ENCODE results near the gene LPAR1.

The LPAR1 gene, protein sequence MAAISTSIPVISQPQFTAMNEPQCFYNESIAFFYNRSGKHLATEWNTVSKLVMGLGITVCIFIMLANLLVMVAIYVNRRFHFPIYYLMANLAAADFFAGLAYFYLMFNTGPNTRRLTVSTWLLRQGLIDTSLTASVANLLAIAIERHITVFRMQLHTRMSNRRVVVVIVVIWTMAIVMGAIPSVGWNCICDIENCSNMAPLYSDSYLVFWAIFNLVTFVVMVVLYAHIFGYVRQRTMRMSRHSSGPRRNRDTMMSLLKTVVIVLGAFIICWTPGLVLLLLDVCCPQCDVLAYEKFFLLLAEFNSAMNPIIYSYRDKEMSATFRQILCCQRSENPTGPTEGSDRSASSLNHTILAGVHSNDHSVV
- total RNA-seq, result 0 to 0.66 (median 0) reads per million in 9 experiments

DNA sequence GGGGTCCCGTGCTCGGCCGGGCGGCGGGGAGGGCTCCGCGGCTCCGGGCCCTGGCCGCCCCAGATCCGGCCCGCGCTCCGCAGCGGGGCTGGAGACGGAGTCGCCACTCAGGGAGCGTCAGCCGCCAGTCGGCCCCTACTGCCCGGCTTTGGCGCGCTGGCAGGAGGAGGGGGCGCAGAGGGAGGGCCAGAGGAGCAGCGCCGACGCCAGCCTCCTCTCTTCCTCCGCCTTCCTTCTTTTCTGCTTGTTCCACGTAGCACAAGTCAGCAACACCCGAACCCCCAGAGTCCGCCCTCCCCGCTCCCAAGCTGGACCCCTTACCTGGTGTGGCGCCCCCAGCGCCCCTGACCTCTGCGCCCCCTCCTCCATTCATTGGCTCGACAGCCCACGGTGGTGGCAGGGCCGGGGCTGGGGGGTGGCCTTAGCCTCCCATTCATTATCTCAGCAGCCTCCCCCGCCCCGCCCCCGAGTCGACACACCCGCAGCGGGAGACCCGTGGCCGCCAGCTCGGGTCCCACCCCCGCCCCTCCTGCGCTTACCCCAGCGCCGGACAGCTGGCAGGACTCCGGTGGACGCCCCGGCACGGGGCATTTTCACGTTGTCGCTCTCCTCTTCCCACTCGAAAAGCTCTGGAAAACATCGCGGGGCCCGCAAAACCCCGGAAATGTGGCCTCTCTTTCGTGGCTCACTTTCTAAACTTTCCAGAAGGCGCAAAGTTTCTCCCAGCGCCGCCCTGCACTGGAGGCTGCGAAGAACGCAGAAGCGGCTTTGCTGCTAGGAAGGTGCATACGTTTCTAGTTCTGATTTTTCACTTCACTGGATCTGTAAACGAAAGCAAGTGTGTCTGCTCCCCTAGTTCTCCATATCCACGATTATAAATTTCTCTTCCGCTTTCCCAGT is at the start of gene LPAR1:
Gene LPAR1 (minus strand): TSS at position 140 of the 900 bp plus-strand sequence. CDS start 66,353 bp downstream, outside the sequence.
- Mint-ChIP-seq H3K36me3 (ENCODE audit: insufficient read depth) (no peaks in the 10 kb centered on the region), H3K9me3 (peaks cover 0 to 2% of the 10 kb centered on the region in 2 donors), H3K4me1 (ENCODE audit: low read depth in 2 of 2) (peaks cover 4 to 6% of the 10 kb centered on the region in 2 donors), H3K27ac (no peak within 1 kb of the TSS), H3K27me3 (peaks cover 21 to 51% of the 10 kb centered on the region in 2 donors), H3K4me3 (peak within 1 kb of the TSS in 1 of 2 donors; percentile 31)
- no peak for ATAC-seq (replicated peaks)
- no peak for DNase-seq

DNA sequence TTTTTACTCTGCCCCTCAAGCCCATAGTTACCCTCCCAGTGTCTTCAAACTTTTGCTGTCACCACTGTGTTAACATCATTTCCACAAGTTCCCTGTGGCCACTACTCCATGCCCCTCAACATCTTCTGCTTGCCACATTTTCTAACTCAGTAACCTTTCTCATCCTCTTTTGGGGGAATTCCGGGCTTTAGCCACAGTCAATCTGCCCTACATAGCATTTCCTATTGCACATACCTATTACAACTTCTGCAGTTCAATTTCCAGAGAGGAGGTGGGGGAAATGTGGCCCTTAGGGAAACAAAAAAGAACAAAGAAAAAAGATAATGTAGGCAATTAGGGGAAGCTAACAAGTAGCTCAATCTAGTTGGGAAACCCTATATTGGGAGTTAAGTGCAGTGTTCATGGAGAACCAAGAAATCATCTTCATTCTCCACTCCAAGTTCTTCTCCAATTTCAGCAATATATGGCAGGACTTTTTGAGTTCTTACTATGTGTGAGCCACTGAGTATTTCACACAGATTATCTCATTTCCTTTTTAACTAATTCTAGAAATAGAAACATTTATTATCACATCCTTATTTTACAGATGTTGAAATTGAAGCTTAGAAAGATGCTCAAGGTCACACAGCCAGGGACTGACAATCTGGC is 40.2 kb upstream of the LPAR1 start:
- ATAC-seq (replicated peaks) (no peak), DNase-seq (no peak)
- H3K27me3 Mint-ChIP-seq, result no peaks in the 10 kb centered on the region
- no peak overlapping the region for H3K27ac Mint-ChIP-seq
- H3K36me3 Mint-ChIP-seq (ENCODE audit: insufficient read depth), result no peaks in the 10 kb centered on the region
- no peaks in the 10 kb centered on the region for H3K4me1 Mint-ChIP-seq (ENCODE audit: low read depth in 2 of 2)
- H3K4me3 Mint-ChIP-seq, result no peak overlapping the region
- peaks cover 3 to 8% of the 10 kb centered on the region in 2 donors for H3K9me3 Mint-ChIP-seq

DNA sequence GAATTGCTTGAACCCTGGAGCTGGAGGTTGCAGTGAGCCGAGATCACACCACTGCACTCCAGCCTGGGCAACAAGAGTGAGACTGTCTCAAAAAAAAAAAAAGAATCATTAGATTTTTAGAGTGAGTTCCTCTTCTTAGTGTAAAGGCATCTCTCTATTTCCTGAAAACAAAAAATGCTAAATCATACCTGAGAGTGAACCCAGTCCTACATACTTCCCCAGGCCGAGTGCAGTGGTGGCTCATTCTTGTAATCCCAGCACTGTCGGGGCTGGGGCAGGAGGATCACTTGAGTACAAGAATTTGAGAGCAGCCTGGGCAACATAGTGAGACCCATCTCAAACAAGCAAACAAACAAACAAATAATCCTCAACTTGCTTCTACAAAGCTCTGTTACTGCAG is 38.2 kb upstream of the LPAR1 start:
- H3K9me3 Mint-ChIP-seq, result peaks cover 3 to 8% of the 10 kb centered on the region in 2 donors
- no peaks in the 10 kb centered on the region for H3K27me3 Mint-ChIP-seq
- H3K27ac Mint-ChIP-seq, result no peak overlapping the region
- no peaks in the 10 kb centered on the region for H3K4me1 Mint-ChIP-seq (ENCODE audit: low read depth in 2 of 2)
- DNase-seq (no peak), ATAC-seq (replicated peaks) (no peak)
- no peak overlapping the region for H3K4me3 Mint-ChIP-seq
- no peaks in the 10 kb centered on the region for H3K36me3 Mint-ChIP-seq (ENCODE audit: insufficient read depth)

DNA sequence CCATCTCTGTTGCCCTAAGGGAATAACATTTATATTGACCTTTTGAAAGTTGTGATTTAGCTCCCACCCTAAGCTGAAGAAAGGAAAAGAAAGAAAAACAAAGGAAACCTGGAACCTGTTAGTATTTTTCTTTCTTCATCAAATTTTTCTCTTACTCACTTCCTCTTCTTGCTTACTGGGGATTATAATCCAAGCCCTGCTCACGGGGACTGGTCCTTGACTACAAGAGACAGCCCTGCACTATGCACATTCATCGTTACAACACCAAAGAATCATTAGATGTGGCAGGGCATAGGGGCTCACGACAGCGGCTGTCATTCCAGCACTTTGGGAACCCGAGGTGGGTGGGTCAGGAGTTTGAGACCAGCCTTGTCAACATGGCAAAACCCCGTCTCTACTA is 37.8 kb upstream of the LPAR1 start:
- H3K36me3 Mint-ChIP-seq (ENCODE audit: insufficient read depth), result no peaks in the 10 kb centered on the region
- H3K9me3 Mint-ChIP-seq, result peaks cover 3 to 8% of the 10 kb centered on the region in 2 donors
- no peaks in the 10 kb centered on the region for H3K27me3 Mint-ChIP-seq
- no peak overlapping the region for H3K27ac Mint-ChIP-seq
- H3K4me3 Mint-ChIP-seq, result no peak overlapping the region
- no peaks in the 10 kb centered on the region for H3K4me1 Mint-ChIP-seq (ENCODE audit: low read depth in 2 of 2)
- ATAC-seq (replicated peaks) (no peak), DNase-seq (no peak)

DNA sequence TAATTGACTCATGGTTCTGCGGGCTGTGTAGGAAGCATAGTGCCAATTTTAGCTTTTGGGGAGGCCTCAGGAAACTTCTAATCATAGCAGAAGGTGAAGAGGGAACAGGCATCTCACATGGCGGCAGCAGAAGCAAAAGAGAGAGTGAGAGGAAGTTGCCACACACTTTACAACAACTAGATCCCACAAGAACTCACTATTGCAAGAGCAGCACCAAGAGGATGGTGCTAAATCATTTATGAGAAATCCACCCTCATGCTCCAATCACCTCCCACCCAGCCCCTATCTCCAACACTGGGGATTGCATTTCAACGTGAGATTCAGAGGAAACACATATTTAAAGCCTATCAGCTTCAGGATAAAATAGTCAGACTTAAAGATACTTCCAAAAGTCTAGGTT is 36.1 kb upstream of the LPAR1 start:
- H3K36me3 Mint-ChIP-seq (ENCODE audit: insufficient read depth), result no peaks in the 10 kb centered on the region
- peaks cover 3 to 8% of the 10 kb centered on the region in 2 donors for H3K9me3 Mint-ChIP-seq
- no peaks in the 10 kb centered on the region for H3K27me3 Mint-ChIP-seq
- DNase-seq (no peak), ATAC-seq (replicated peaks) (no peak)
- H3K4me3 Mint-ChIP-seq, result no peak overlapping the region
- no peaks in the 10 kb centered on the region for H3K4me1 Mint-ChIP-seq (ENCODE audit: low read depth in 2 of 2)
- H3K27ac Mint-ChIP-seq, result no peak overlapping the region

DNA sequence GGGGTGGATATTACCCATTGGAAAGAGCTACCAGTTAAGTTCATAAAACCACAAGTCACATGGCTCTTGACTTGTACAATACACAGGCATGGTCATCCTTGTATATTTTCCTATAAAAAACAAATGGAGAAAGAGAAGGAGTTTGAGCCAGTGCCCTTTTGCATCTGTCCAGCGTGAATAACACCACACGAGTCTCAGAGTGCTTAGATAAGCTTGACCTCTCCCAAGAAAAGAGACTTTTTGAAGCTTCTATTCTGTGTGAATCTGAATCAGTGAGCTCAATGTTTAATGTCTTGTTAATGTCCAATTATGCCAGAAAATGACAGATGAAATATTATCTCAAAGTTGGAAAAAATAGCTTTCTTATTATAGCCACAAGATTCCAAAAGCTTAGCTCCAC is 30.9 kb upstream of the LPAR1 start:
- ATAC-seq (replicated peaks), result no peak
- H3K4me3 Mint-ChIP-seq, result no peak overlapping the region
- H3K4me1 Mint-ChIP-seq (ENCODE audit: low read depth in 2 of 2), result no peaks in the 10 kb centered on the region
- no peaks in the 10 kb centered on the region for H3K27me3 Mint-ChIP-seq
- no peaks in the 10 kb centered on the region for H3K36me3 Mint-ChIP-seq (ENCODE audit: insufficient read depth)
- H3K9me3 Mint-ChIP-seq, result no peaks in the 10 kb centered on the region
- DNase-seq, result no peak
- H3K27ac Mint-ChIP-seq, result no peak overlapping the region

DNA sequence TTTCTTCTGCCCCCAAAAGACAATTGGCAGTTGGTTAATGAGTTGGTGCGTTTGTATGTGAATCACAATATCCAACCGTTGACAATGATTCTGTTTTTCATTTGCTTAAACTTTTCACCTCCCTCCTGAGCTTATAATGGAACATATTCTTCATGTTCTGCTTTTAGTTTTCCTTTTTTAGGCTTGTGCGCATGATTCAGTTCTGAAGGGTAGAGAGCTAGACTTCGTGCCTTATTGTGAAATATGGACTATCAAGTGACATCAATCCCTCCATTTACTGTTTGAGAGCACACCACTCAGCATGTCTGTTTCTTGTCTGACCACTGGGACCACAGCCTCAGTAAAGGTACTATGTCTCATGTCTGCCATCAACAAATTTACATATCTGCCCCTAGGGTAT is 30.5 kb upstream of the LPAR1 start:
- H3K4me3 Mint-ChIP-seq, result no peak overlapping the region
- no peaks in the 10 kb centered on the region for H3K27me3 Mint-ChIP-seq
- no peaks in the 10 kb centered on the region for H3K36me3 Mint-ChIP-seq (ENCODE audit: insufficient read depth)
- H3K4me1 Mint-ChIP-seq (ENCODE audit: low read depth in 2 of 2), result no peaks in the 10 kb centered on the region
- ATAC-seq (replicated peaks) (no peak), DNase-seq (no peak)
- H3K9me3 Mint-ChIP-seq, result no peaks in the 10 kb centered on the region
- no peak overlapping the region for H3K27ac Mint-ChIP-seq

DNA sequence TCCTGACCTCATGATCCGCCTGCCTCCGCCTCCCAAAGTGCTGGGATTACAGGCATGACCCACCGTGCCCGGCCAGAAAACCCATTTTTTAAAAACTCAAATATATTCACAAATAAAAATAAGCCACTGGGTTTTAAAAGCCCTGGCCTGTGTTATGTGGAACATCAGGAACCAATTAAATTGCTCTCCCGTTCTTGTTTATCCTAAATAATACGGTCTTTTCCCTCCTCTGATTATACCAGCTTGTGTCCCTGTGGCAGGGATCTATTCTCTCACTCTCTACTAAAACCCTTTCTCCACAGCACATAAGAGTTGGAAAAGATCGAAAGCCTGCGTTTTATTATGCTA is 30.1 kb upstream of the LPAR1 start:
- Mint-ChIP-seq H3K4me1 (ENCODE audit: low read depth in 2 of 2) (no peaks in the 10 kb centered on the region), H3K4me3 (no peak overlapping the region)
- ATAC-seq (replicated peaks), result no peak

DNA sequence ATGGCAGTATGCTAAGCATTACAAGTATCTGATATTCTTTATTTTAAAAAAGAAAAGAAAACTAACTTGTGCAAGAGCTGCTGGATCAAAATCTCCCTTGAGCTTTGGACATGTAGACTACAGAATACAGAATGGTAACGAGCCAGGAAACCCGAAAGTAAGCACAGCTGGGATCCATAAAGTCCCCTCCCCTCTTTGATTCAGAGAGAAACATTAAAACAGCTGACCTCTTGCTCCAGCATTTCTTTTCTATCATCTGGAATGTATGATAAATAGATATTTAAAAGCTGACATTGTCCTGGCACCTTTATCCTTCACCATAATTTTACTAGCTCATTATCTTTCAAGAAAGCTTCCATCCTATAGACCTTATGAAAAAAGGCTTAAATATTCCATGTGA is 28.2 kb upstream of the LPAR1 start:
- H3K4me3 Mint-ChIP-seq, result no peak overlapping the region
- no peak for ATAC-seq (replicated peaks)
- peaks cover 0 to 8% of the 10 kb centered on the region in 2 donors for H3K9me3 Mint-ChIP-seq
- H3K27me3 Mint-ChIP-seq, result no peaks in the 10 kb centered on the region
- H3K36me3 Mint-ChIP-seq (ENCODE audit: insufficient read depth), result no peaks in the 10 kb centered on the region
- no peak for DNase-seq
- no peaks in the 10 kb centered on the region for H3K4me1 Mint-ChIP-seq (ENCODE audit: low read depth in 2 of 2)
- H3K27ac Mint-ChIP-seq, result no peak overlapping the region

More for the DNA sequence above, 30.1 kb upstream of the LPAR1 start:
- Mint-ChIP-seq H3K27me3 (no peaks in the 10 kb centered on the region), H3K27ac (no peak overlapping the region), H3K36me3 (ENCODE audit: insufficient read depth) (no peaks in the 10 kb centered on the region), H3K9me3 (peaks cover 0 to 3% of the 10 kb centered on the region in 2 donors)
- no peak for DNase-seq

DNA sequence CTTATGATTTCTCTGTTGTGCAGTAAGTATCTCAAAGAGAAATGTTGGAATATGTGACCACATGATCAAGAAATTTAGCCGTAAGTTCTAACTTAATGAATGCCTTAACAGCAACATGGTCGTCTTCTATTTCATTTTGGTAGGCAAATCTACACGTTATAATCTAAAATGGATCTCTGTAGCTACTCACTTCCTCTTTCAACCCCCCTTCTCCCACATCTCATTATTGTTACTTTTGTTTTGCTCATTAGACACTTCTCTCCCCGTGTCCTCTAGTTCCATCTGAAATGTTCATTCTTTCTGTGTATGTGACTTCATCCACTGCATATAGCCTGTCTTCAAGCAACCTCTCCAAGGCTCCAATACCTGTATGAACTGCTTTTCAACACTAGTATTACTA is 27.1 kb upstream of the LPAR1 start:
- Mint-ChIP-seq H3K4me1 (ENCODE audit: low read depth in 2 of 2) (no peaks in the 10 kb centered on the region), H3K27me3 (no peaks in the 10 kb centered on the region), H3K27ac (no peak overlapping the region), H3K9me3 (peaks cover 2 to 8% of the 10 kb centered on the region in 2 donors), H3K36me3 (ENCODE audit: insufficient read depth) (no peaks in the 10 kb centered on the region), H3K4me3 (no peak overlapping the region)
- ATAC-seq (replicated peaks) (no peak), DNase-seq (no peak)

DNA sequence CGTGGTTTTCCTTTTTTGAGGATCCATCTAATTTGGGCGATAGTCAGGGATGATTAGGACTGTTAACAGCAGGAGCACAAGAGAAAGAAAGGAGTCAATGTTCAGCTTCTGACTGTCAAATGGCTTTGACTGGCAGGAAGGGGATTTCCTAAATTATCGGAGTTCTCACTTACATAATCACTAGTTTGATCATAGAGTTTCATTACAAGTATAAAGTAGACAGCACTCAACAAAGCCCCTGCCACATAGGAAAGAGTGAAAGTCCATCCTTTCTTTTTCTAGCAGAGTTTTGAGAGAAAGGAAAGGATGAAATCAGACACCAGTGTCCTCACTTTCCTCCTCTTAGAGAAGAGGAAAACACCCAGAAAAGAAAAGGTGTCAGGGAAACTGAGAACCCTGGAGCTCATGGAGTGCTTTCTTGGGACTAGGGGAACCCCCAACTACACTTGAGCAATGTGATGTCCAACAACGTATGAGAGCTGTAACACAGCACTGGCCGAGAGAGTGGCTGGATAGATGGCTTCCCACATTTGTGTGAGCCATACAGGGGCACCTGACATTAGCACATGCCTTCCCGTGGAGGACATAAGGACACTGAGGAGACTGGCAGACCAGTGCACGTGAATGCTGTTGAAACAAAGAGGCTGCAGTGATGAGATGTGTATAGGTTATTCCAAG is 26.0 kb upstream of the LPAR1 start:
- peaks cover 9 to 13% of the 10 kb centered on the region in 2 donors for H3K9me3 Mint-ChIP-seq
- no peak for DNase-seq
- no peaks in the 10 kb centered on the region for H3K36me3 Mint-ChIP-seq (ENCODE audit: insufficient read depth)
- no peak overlapping the region for H3K4me3 Mint-ChIP-seq
- no peaks in the 10 kb centered on the region for H3K4me1 Mint-ChIP-seq (ENCODE audit: low read depth in 2 of 2)
- ATAC-seq (replicated peaks), result no peak
- H3K27ac Mint-ChIP-seq, result no peak overlapping the region
- no peaks in the 10 kb centered on the region for H3K27me3 Mint-ChIP-seq

DNA sequence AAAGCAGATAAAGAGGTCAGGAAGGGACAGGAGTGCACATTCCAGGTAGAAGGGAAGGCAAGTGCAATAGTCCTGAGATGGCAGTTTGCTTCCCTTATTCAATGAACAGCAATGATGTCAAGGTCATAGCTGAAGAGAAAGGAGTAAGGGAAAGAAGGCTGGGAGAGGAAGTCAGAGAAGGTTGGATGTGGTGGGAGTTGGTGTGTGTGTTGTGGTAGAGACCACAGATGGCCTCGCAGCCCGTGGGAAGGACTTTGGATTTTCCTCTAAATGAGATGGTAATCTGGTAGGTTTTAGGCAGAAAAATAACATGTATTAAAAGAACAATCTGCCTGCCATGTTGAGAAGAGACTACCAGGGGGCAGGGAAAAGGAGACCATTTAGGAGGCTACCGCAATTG is 25.1 kb upstream of the LPAR1 start:
- Mint-ChIP-seq H3K27ac (no peak overlapping the region), H3K27me3 (no peaks in the 10 kb centered on the region), H3K4me1 (ENCODE audit: low read depth in 2 of 2) (no peaks in the 10 kb centered on the region), H3K36me3 (ENCODE audit: insufficient read depth) (no peaks in the 10 kb centered on the region), H3K4me3 (no peak overlapping the region), H3K9me3 (peaks cover 9 to 13% of the 10 kb centered on the region in 2 donors)
- ATAC-seq (replicated peaks), result no peak
- DNase-seq, result no peak

DNA sequence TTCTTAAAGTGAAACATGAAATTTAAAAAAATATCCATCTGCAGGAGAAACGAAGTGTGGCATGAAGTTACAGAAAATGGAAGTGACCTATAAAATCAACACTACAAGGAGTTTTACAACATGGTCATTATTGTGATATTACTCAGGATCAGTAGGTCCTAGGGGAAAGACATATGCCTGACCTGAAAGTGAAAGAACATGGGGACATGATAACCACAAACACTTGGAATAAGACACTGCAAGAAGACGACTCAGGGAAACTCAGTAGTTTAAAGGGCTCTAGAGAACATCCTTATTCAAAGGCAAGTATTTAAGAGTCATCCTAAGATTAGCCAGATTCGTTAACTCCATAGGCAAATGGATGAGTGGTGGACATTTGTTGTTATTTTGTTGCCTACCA is 19.9 kb upstream of the LPAR1 start:
- Mint-ChIP-seq H3K4me3 (no peak overlapping the region), H3K27me3 (no peaks in the 10 kb centered on the region), H3K9me3 (peaks cover 8 to 11% of the 10 kb centered on the region in 2 donors), H3K36me3 (ENCODE audit: insufficient read depth) (no peaks in the 10 kb centered on the region), H3K27ac (no peak overlapping the region), H3K4me1 (ENCODE audit: low read depth in 2 of 2) (no peaks in the 10 kb centered on the region)
- ATAC-seq (replicated peaks), result no peak
- DNase-seq, result no peak

Data from effector memory CD8-positive, alpha-beta T cell (primary cell).